ENCODE results near the gene ADGB. TPM values are rescaled to one million over a fixed set of nuclear protein-coding genes. Genes with fewer than 3 reads are reported as not detected.
"Not testable (repeated sequence)": the region's sequence is repeated elsewhere in the genome, so short reads cannot be mapped to it uniquely, and the experiment has no call there.

ADGB gene
- polyA plus RNA-seq, 4 donors: 0.46 to 1.1 (median 0.77) TPM

DNA sequence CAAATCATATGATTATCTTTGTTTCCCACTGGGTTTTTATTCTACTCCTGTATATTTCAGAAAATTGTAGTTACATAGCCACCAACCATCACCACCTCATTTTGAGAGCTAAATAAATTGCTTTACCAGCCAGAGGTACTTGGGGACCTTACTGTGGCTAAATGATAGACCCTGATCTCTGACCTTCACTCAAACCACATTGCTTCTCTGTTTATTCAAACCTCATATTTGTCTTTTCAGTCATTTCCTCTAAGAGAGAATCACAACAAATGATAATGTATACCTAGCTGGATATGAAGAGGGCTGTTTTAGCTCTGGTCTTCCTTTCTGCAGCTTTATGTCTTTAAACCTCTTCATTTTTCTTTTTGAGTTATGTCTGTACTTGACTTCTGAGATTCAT lies 142.8 kb downstream of the ADGB start:
- DNase-seq (ENCODE audit: low read depth in 4 of 4, low spot score in 2 of 4): no peak

DNA sequence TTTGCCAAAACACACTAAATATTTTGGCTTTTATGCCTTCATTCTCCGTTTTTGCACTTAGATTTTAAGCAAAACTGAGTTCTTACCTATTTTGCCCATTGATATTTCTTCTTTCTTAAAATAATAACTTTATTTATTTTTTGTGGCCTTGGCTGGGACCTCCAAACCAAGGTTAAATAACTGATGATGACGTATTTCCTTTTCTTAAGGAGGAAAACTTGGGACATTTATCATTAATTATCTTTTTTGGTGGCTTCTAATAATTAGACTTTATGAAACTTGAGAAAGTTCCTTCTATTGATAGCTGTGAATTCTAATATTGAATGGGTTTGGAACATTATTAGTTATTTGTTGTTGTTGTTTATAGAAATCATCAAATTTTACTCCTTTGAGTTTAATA lies 154.5 kb downstream of the ADGB start:
- no peak for DNase-seq (ENCODE audit: low read depth in 4 of 4, low spot score in 2 of 4)

DNA sequence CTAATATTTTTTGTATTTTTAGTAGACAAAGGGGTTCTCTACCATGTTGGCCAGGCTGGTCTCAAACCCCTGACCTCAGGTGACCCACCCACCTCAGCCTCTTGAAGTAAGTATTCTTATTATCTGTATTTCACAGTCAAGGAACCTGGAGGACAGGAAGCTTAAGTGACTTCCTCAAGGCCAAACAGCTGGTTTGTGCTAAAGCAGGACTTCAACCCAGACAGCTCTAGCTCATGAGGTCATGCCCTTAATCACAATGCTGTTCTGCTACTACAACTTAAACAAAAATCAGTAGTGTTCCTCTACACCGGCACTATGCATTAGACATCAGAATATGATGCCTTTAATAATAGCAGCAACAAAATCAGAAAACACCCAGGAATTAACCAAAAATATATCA lies 168.9 kb downstream of the ADGB start:
- no peak for DNase-seq (ENCODE audit: low read depth in 4 of 4, low spot score in 2 of 4)

DNA sequence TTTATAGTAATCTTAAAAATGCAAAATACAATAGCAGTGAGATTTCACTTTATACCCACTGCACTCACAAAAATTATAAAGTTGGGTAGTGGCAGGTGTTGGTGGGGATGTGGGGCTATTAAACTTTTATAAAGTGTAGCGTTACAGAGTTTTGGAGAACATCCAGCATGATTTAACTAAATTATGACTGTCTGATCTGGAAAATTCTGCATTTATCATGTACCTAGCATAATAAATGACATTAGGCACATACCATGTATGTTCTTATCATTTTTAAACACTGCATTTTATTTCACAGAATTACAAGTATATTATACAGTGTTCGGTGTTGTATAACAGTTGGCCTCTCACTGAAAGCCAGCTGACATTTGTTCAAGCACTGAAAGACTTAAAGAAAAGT lies 169.9 kb downstream of the ADGB start:
- DNase-seq (ENCODE audit: low read depth in 4 of 4, low spot score in 2 of 4): no peak

DNA sequence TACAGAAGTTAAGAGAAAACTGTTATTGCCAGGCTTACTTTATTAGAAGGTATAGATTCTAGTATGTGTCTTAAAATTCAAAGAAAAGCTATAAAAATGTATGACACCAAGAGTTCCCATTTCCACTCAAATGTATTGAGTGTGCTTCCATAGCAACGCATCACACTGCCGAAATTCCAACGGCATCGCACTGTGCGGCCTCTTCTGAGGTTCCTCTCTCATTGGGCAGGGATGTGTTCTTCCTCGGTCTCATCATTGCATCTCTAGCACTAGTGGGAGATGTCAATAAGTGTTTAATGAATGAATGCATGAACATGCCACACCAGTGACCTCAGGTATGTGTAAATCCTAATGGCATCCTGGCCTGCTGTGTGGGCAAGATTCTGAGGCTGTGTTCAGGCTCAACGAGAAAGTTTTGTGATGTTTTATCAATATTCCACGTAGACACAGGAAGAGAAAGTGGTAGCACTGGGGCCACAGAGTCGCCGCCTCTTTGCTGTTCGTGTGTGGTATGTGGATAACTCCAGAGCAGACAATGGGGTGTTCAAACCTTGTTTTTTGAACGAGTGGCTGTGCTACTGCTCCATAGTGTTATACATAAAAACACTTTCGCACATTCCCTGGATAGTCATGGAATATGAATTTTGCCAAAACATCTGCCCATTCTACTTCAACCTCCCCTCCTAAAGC lies 171.6 kb downstream of the ADGB start:
- no peak for DNase-seq (ENCODE audit: low read depth in 4 of 4, low spot score in 2 of 4)

DNA sequence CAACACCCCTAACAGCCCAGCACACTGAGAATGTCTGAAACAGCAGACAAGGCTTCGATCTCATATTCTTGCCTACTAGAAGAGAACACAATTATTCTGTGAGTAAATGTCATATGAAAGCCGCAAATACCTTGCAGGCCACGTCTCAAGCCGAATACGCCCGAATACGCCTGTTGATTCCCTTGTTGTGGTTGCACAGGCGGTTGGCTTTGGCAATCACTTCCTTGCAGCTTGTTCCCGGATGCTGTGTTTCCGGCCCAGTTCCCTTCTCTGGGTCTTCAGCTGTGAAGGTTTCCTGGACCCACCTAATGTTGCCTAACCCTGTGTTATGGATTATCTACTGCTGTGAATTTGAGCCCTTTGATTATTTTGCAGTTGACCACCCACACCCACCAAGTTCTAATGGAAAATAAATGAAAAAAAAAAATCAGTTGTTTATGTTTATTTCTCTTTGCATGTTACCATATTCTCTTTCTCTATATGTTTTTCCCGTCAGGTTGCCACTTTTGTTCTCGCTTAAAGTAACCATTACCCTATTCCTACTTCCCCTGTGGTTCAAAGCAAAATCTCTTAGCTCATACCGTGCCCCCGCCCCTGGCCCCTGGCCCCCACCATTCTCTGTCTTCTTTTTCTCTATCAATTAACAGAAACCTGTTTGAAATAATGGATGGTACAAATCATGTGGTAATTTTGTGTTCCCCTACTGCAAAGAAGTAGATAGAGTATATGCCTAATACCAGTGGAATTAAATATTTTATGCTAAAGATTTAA lies 172.4 kb downstream of the ADGB start:
- DNase-seq (ENCODE audit: low read depth in 4 of 4, low spot score in 2 of 4): no peak

DNA sequence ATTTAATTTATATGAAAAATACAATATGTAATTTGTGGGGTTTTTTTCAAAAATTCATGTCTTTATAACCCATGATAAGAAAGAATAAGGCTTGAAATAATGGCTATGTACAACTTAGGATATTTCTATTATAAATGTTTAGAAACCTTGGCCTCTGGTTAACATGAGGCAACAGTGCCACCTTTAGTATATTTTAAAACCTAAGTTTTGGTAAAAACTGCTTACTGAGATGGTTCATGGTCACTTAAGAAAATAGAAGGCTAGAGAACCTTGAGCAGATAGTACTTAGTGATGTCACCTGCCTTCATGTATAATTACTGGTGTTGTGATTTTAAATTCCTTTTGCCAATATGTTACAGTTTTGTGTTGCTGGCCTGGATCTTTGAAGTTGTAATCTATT lies 176.4 kb downstream of the ADGB start:
- no peak for DNase-seq (ENCODE audit: low read depth in 4 of 4, low spot score in 2 of 4)

DNA sequence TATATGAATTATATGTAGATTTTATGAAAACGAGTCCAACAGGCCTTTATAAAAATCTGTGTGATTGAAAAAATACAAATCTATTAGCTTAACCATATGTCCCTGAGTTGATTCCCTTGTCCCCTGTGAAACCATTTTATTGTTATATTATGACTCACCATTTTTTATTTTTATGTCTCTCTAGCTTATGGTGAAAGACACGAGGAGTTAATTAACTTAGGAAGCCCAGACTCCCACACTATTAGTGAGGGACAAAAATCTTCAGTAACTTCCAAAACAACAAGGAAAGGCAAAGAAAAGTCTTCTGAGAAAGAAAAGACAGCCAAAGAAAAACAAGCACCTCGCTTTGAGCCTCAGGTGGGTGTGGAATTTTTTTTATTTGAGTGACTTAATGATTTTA lies 183.1 kb downstream of the ADGB start:
- no peak for DNase-seq (ENCODE audit: low read depth in 4 of 4, low spot score in 2 of 4)

DNA sequence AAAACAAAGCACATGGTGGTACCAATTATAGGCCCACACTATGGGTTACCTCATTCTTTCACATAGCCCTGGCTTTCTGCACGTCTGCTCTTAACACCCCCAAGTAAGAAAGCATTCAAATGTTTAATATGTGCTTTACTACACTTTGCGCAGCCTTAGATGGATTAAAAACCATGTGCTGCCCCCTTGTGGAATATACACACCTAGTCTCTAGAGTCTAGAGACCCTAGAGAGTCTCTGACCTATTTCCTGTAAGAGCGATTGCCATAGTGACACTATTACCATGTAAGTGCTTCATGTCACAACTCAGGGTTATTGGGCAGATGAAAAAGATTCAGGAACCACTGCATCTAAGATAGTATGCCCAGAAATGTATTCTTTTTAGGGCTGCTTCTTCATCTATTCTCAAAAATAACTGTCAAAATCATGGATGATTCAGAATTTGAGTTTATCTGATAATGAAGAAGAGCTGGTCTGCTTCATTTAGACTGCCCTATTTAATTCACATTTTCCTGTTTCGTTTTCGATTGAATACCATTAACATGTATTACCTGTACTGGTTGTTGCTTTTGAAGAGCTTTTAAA lies 186.3 kb downstream of the ADGB start:
- no peak for DNase-seq (ENCODE audit: low read depth in 4 of 4, low spot score in 2 of 4)

DNA sequence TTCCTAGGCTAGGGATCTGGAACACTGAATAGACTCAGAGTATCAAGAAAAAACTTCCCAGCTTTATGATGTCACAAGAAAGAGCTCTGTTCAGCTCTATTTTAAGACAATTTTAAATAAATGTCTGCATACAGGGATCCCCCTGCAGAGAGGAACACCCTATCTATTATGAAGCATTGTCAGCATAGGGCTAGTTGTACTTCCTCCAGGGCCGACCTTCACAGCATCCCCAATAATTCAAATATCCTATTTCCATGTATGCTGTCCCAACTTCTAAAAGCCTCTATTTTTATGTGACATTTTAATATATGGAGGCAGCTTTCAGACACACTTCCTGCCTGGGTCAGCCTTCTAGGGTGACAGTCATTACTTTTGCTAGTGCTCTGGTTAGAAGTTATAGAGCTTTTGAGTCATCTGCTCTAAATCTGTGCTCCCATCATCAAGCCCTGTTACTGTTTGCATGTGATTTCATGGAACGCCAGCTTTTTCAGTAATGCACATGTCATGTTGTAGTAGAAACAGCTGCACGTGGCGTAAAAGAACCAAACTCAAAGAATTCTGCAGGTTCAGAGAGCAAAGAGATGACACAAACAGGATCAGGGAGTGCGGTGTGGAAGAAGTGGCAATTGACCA lies 189.2 kb downstream of the ADGB start:
- DNase-seq (ENCODE audit: low read depth in 4 of 4, low spot score in 2 of 4): peak; percentile 16 to 25 (median 18)

DNA sequence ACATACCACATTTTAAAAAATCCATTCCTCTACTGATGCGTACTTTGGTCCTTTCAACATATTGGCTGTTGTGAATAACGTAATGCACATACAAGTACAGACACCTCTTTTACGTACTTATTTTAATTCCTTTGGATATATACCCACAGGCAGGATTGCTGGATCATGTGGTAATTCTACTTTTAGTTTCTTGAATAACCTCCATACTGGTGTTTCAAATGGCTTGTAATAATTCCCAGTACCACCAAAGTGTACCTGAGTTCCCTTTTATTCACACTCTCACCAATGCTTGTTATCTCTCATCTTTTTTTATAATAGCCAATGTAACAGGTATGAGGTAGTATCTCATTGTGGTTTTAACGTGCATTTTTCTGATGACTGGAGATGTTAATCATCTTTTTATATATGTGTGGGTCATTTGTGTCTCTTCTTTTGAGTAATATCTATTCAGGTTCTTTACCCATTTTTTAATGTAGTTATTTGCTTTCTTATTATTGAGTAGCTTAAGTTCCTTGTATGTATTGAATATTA lies 191.9 kb downstream of the ADGB start:
- DNase-seq (ENCODE audit: low read depth in 4 of 4, low spot score in 2 of 4): no peak

DNA sequence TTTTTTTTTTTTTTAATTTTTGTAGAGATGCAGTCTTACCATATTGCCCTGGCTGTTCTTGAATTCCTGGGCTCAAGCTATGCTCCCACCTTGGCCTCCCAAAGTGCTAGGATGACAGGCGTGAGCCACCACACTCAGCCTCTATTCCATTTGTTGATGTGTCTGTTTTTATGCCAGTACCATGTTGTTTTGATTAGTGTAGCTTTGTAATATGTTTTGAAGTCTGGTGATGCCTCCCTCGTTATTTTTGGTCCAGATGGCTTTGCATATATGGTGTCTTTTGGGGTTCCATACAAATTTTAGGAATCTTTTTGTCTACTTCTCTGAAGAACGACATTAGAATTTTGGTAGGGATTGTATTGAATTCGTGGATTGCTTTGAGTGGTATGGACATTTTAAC lies 193.2 kb downstream of the ADGB start:
- no peak for DNase-seq (ENCODE audit: low read depth in 4 of 4, low spot score in 2 of 4)

DNA sequence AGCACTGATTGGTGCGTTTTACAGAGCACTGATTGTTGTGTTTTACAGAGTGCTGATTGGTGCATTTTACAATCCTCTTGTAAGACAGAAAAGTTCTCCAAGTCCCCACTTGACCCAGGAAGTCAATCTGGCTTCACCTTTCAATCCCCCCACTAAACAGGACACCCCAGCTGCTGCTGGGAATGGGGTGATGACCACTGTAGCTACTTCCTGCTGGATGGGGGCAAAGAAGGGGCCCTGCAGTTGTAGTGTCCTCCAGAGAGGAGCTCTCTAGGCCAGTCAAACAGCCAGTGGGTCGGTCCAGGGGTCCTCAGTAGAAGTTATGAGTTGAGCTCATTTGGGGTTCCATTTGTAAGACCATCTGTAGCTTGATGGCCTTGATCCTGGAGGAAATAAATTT lies 194.4 kb downstream of the ADGB start:
- not testable (repeated sequence) for DNase-seq (ENCODE audit: low read depth in 4 of 4, low spot score in 2 of 4)

DNA sequence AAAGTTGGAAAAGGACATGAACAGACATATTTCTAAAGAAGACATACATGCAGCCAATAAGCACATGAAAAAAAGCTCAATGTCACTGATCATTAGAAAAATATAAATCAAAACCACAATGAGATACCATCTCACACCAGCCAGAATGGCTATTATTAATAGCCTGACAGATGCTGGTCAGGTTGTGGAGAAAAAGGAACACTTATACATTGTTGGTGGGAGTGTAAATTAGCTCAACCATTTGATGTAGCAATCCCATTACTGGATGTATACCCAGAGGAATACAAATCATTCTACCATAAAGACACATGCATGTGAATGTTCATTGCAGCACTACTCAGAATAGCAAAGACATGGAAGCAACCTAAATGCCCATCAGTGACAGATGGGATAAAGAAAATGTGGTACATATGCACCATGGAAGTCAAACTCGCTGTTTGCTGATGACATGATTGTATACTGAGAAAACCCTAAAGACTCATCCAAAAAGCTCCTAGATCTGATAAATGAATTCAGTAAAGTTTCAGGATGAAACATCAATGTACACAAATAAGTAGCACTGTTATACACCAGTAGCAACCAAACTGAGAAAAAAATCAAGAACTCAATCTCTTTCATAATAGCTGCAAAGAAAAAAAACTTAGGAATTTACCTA lies 196.8 kb downstream of the ADGB start:
- no peak for DNase-seq (ENCODE audit: low read depth in 4 of 4, low spot score in 2 of 4)

DNA sequence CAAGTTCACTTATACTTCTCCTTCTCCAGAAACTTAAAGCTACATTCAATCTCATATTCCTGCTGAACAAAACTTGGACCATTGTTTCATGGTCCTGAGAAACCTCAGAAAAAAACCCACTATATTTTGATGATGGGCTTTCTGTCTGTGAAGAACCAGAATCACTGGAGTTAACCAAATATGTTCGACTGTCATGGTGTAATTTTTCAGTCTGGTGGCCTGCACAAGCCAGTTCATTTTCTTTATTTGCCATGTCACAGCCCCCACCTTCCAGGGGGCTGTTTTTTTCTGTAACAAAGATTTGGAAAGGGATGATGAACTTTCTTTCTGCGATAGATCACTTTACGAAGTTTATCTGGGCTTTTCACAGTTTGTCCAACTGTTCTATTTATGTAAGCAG lies 204.4 kb downstream of the ADGB start:
- DNase-seq (ENCODE audit: low read depth in 4 of 4, low spot score in 2 of 4): not testable (repeated sequence)

DNA sequence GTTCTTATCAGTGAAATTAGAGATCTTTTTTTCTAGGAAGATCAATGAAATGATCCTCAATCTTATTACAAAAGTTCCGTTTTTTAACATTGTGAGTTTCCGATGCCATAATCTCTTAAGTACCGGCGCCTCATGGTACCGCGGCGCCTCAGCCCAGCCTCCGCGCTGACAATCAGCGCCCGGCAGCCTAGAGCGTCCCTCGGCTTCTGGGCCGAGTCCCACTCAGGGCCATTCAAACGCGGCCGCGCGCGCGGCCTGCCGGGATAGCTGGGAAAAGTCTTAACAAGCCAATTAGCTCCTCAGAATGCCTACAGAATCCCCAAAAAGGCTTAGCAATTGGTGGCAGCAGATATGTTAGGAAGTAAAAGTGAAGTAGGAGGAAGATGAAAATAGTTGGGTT lies 204.8 kb downstream of the ADGB start:
- no peak for DNase-seq (ENCODE audit: low read depth in 4 of 4, low spot score in 2 of 4)

DNA sequence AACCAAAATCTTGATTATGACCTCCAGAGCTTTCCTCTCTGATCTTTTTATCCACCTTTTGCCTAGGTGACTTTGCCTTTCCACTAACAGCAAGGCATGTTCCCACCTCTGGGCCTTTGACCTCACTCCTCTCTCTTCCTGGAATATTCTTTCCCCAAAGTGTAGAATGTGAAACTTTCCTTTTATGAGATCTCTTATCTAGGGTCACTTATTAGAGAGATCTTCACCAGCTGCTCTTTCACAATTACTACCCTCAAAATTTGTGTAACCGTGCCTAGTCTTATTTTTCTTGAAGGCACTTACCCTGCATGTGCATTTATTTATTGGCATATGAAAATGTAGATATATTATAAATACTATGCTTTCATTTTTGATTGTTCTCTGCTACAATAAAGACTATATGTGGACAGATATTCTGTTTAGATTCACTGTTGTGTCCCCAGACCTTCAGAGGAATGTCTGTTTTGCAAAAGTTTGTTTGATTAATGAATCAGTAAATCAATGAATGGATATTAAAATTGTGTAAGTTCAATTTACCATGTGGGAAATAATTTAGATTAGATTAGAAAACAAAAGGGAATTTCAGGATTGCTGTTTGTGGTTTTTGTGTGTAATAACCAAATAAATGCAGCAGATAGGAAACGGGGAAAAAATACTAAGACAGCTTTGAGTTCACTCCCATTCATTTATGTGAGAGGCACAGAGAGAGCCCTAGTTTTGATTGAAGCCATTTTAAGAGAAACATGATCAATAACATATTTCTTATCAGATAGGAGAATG lies 207.0 kb downstream of the ADGB start:
- no peak for DNase-seq (ENCODE audit: low read depth in 4 of 4, low spot score in 2 of 4)

DNA sequence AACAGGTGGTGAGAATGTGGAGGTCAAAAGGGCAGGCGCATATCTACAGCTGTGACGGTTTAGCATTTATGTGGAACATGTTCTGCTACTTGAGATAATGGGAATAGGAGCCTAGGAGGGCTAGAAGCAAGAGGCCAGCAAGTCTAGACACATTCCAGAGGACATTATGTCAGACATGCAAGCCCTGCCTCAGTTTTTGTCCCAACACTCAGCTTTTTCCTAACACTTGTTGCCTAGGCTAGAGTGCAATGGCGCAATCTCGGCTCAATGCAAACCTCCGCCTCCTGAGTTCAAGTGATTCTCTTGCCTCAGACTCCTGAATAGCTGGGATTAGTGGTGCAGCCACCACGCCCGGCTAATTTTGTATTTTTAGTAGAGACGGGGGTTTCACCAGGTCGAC lies 210.2 kb downstream of the ADGB start:
- DNase-seq (ENCODE audit: low read depth in 4 of 4, low spot score in 2 of 4): not testable (repeated sequence)

DNA sequence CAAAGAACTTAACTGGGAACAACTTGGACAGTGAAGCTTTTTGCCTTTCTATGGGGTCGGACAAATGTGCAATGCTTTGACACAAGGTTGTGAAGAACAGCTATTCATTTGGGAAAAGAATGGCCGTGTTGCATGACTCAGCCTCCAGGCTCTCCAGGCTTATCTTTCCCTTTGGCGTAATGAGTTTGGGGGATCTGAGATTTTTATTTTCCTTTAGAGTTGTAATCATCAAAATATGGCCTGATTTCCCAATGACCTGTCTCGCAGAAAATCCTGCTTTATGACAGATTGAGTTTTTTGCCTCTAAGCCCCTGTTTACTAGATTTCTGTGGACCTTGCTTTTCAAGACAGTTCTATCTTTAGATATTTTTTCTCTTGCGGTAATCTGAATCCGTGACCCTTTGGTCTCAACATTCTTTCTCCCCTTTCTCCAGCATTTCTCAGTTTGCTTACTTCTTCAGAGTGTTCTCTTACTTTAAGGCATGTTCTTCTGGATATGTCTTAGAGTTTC lies 214.1 kb downstream of the ADGB start:
- not testable (repeated sequence) for DNase-seq (ENCODE audit: low read depth in 4 of 4, low spot score in 2 of 4)

DNA sequence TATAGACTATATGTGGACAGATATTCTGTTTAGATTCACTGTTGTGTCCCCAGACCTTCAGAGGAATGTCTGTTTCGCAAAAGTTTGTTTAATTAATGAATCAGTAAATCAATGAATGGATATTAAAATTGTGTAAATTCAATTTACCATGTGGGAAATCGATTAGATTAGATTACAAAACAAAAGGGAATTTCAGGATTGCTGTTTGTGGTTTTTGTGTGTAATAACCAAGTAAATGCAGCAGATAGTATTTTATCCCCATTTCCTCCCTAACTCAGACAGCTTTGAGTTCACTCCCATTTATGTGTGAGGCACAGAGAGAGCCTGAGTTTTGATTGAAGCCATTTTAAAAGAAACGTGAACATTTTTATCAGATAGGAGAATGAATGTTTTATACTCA lies 214.8 kb downstream of the ADGB start:
- DNase-seq (ENCODE audit: low read depth in 4 of 4, low spot score in 2 of 4): no peak
